ENCODE measurements around the gene P2RY6. TPM values are rescaled to one million over a fixed set of nuclear protein-coding genes. Genes with fewer than 3 reads are reported as not detected.
A peak's percentile ranks its signal among the peaks of the same experiment; 100 is the strongest.

P2RY6 gene
- total RNA-seq, 4 donors from 2014 or later: 0.76 to 1.0 TPM; not detected in 2

DNA sequence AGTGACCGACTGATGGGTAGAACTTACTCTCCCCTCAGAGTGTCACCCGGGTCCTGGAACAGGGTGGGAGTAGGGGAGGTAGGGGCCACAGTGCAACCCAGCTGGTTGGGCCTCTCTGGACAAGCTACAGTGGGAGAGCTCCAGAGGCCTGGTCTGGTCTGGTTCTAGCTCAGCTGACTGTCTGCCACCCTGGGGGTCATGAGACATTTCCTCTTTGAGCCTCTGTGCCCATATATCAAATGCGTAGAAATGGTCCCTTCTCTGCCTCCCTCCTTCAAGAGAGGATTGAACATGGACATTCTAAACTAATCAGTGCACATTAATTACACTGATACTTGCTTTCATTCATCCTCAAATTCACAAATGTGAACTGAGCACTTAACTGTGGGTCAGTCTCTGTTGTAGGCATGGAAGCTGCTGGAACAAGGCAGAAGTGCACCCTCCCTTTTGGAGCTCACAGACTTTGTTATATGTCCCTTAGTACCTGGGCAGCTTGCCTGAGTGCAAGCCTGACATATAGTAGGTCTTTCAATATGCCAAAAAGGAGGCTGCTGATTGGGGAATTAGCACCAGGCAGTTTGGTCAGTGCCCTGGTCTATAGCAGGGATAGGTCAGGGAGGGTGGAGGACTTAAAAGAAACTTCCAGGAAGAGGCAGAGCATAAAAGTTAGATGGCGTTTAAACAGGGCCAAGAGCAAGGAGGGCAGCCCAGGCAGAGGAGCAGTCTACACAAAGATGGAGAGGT is 61.7 kb downstream of the P2RY6 start:
- DNase-seq: no peak
- Histone ChIP-seq H3K4me1 (peaks cover 27 to 31% of the 10 kb centered on the region in 2 donors), H3K4me3 (no peak overlapping the region), H3K36me3 (no peaks in the 10 kb centered on the region), H3K27ac (peak overlapping the region; percentile 82 to 94), H3K9me3 (no peaks in the 10 kb centered on the region), H3K27me3 (no peaks in the 10 kb centered on the region)
- TF ChIP-seq POLR2A (IDR thresholded peaks at IDR 0.05): no peak
- TF ChIP-seq, protein P1, sequence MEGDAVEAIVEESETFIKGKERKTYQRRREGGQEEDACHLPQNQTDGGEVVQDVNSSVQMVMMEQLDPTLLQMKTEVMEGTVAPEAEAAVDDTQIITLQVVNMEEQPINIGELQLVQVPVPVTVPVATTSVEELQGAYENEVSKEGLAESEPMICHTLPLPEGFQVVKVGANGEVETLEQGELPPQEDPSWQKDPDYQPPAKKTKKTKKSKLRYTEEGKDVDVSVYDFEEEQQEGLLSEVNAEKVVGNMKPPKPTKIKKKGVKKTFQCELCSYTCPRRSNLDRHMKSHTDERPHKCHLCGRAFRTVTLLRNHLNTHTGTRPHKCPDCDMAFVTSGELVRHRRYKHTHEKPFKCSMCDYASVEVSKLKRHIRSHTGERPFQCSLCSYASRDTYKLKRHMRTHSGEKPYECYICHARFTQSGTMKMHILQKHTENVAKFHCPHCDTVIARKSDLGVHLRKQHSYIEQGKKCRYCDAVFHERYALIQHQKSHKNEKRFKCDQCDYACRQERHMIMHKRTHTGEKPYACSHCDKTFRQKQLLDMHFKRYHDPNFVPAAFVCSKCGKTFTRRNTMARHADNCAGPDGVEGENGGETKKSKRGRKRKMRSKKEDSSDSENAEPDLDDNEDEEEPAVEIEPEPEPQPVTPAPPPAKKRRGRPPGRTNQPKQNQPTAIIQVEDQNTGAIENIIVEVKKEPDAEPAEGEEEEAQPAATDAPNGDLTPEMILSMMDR (IDR thresholded peaks at IDR 0.05): no peak
- intact Hi-C loops (cut with DNase I; ENCODE audit: low total_unique reads): no loop called here

DNA sequence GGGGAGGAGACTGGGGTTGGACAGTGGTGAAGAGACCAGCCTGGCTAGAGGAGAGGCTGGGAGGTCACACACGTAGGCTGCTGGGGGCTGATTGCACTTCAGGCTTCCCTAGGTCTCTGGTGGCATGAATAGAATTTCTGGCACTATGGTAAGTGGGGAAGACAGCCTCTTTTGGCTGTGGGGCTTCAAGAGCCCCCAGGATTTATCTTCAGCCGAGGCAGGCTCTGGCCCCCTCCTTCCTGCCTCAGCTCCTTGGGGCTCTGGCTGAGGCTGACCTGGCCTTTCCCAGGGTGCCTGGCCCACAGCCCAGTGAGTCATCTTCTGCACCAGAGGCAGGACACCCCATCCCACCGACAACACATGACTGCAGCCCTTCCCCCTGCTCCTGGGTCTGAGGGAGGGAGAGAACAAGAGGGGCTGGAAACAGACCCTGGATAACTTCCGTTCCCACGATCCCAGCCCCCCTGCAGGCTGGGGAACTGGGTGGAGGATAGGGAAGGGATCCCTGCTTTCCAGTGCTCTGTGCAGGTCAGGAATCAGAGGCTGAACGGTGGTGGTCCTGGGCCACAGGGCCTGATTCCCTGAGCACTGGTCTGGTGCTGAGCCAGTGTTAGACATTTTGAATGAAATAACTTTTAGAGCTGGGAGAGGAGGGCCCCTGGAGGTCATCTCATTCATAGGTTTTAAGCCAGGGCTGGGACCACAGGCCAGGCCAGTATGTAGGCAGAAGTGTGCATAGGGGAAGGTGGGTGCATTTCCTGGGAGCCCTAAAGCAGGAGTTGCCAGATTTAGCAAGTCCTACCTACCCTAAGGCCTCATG is 62.5 kb downstream of the P2RY6 start:
- no peak overlapping the region for H3K4me3 ChIP-seq
- H3K9me3 ChIP-seq: no peaks in the 10 kb centered on the region
- TF ChIP-seq, protein P1 (IDR thresholded peaks at IDR 0.05): no peak
- TF ChIP-seq POLR2A (IDR thresholded peaks at IDR 0.05): no peak
- peaks cover 27 to 31% of the 10 kb centered on the region in 2 donors for H3K4me1 ChIP-seq
- intact Hi-C loops (cut with DNase I; ENCODE audit: low total_unique reads): loop anchor here (5.0 kb wide), 1 partner anchor 37 kb away; no protein-coding TSS in a partner anchor
- H3K27ac ChIP-seq: peak overlapping the region; percentile 82 to 94
- H3K36me3 ChIP-seq: no peaks in the 10 kb centered on the region
- DNase-seq: peak; percentile 93 to 95
- no peaks in the 10 kb centered on the region for H3K27me3 ChIP-seq

DNA sequence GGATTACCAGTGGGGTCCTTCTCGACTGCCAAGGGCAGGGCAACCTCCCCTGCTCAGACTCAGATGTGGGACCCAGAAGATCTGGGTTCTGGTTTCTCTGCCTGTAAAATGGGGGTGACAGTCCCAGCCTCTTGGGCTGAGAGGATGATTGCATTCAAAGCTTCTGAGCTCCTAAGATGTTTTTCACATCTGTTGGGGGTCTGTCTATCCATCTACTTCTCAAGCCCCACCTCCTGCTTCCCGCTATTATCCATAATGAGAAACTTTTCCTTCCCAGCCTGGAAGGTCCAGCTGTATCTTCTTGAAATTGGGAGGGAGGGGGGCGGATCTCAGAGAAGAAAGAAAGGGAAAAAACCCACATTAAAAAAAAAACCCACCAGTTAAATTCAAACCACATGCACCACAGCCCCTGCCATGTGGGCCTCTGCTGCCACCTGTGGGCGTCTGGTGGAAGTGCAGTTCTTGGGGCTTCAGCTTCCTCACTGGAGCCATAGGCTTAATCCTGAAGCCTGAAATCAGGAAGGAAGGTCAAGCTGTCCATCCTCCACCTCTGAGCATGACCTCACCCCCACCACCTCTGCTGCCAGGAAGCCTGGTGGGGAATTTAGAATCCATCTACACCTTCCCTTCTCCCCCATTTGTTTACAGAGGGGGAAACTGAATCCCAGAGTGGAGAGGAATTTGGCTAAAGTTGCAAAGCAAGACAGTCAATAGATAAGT is 63.2 kb downstream of the P2RY6 start:
- TF ChIP-seq, protein P1 (IDR thresholded peaks at IDR 0.05): peak; percentile 94 to 100 (median 97)
- no peak for TF ChIP-seq POLR2A (IDR thresholded peaks at IDR 0.05)
- no peaks in the 10 kb centered on the region for H3K36me3 ChIP-seq
- H3K27ac ChIP-seq: peak overlapping the region; percentile 82 to 94
- peaks cover 27 to 31% of the 10 kb centered on the region in 2 donors for H3K4me1 ChIP-seq
- H3K4me3 ChIP-seq: no peak overlapping the region
- no peaks in the 10 kb centered on the region for H3K27me3 ChIP-seq
- peak; percentile 87 to 91 for DNase-seq
- intact Hi-C loops (cut with DNase I; ENCODE audit: low total_unique reads): loop anchor here (5.0 kb wide), 1 partner anchor 38 kb away; no protein-coding TSS in a partner anchor
- no peaks in the 10 kb centered on the region for H3K9me3 ChIP-seq

DNA sequence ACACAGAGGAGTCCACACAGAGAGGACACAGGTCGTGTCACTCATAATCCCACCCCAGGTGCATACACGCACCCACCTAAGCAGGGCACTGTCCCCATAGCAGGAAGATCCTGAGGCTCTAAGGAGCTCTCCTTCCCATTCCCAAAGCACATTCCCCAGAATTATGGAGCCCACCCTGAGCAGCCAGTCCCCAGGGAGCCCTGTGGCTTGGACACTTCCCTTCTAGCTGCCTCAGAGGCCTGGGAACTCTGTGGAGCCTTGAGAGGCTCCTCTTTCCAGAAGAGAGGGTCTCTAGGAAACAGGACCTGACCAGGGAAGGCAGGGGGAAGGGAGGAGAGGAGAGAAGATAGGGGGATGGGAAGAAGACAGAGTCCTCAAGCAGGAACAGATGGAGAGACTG is 65.7 kb downstream of the P2RY6 start:
- H3K27me3 ChIP-seq: no peaks in the 10 kb centered on the region
- H3K27ac ChIP-seq: peak overlapping the region in 1 of 2 donors; percentile 32
- H3K9me3 ChIP-seq: no peaks in the 10 kb centered on the region
- peaks cover 17 to 21% of the 10 kb centered on the region in 2 donors for H3K4me1 ChIP-seq
- intact Hi-C loops (cut with DNase I; ENCODE audit: low total_unique reads): loop anchor here (5.0 kb wide), 1 partner anchor 41 kb away; no protein-coding TSS in a partner anchor
- H3K36me3 ChIP-seq: no peaks in the 10 kb centered on the region
- no peak for DNase-seq
- no peak overlapping the region for H3K4me3 ChIP-seq
- TF ChIP-seq POLR2A (IDR thresholded peaks at IDR 0.05): no peak

DNA sequence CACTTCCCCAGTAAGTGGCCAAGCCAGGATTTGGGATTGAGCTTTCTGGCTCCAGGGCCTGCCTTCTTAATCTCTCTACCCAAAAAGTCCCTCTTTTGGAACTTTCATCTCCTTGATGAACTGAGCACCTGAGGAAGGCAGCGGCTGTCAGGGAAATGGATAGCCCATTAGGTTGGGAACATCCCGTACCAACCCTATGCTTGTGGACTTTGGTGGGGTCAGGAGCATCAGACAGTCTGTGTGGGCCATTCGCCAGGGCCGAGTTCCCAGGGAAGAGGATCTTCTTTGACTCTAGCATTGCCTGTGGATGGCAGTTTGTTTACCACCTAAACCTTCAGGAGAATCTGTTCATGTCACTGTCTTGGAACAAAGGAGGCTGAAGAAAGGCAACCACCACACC is 66.1 kb downstream of the P2RY6 start:
- TF ChIP-seq, protein P1 (IDR thresholded peaks at IDR 0.05): no peak
- TF ChIP-seq POLR2A (IDR thresholded peaks at IDR 0.05): no peak
- no peak overlapping the region for H3K4me3 ChIP-seq
- no peak for DNase-seq
- H3K36me3 ChIP-seq: no peaks in the 10 kb centered on the region
- H3K9me3 ChIP-seq: no peaks in the 10 kb centered on the region
- peak overlapping the region in 1 of 2 donors; percentile 32 for H3K27ac ChIP-seq
- H3K27me3 ChIP-seq: no peaks in the 10 kb centered on the region
- intact Hi-C loops (cut with DNase I; ENCODE audit: low total_unique reads): loop anchor here (5.0 kb wide), 1 partner anchor 41 kb away; no protein-coding TSS in a partner anchor
- H3K4me1 ChIP-seq: peaks cover 14 to 21% of the 10 kb centered on the region in 2 donors
